H9 (cell line): ENCODE results near the gene OGFOD3. TPM values are rescaled to one million over a fixed set of nuclear protein-coding genes. Genes with fewer than 3 reads are reported as not detected.
A peak's percentile ranks its signal among the peaks of the same experiment; 100 is the strongest.

Experiments used
- DNase-seq: peaks from one replicate; pipeline ENCODE4 v3.0.0-alpha.2; 2017
- H2AFZ ChIP-seq: one replicate; pipeline ENCODE4 v1.6.1; 2013; ENCODE audit warnings: mild to moderate bottlenecking, low read length, control low read depth, moderate library complexity
- H2AK5ac ChIP-seq: 2 replicates; pipeline ENCODE4 v1.6.1; 2013; ENCODE audit warnings: low read length, control low read depth, mixed read lengths; ENCODE audit not compliant: insufficient read length
- H2BK120ac ChIP-seq: one replicate; pipeline ENCODE4 v1.6.1; 2013; ENCODE audit warnings: low read depth, mild to moderate bottlenecking, low read length, control low read depth, inconsistent platforms; ENCODE audit not compliant: poor library complexity, severe bottlenecking
- H2BK12ac ChIP-seq: 2 replicates; pipeline ENCODE4 v1.6.1; 2013; ENCODE audit warnings: low read length, control low read depth, mixed read lengths, low read depth; ENCODE audit not compliant: insufficient read length
- H2BK15ac ChIP-seq: 2 replicates; pipeline ENCODE4 v1.6.1; 2013; ENCODE audit warnings: low read depth, low read length, control low read depth
- H2BK20ac ChIP-seq: one replicate; pipeline ENCODE4 v1.6.1; 2013; ENCODE audit warnings: low read depth, mild to moderate bottlenecking, low read length, control low read depth, inconsistent platforms; ENCODE audit not compliant: poor library complexity, severe bottlenecking
- H2BK5ac ChIP-seq: 2 replicates; pipeline ENCODE4 v1.6.1; 2013; ENCODE audit warnings: low read length, control low read depth, mixed read lengths; ENCODE audit not compliant: insufficient read length
- H3K14ac ChIP-seq: 2 replicates; pipeline ENCODE4 v1.6.1; 2013; ENCODE audit warnings: low read length, control low read depth; ENCODE audit not compliant: insufficient read depth
- H3K18ac ChIP-seq: 2 replicates; pipeline ENCODE4 v1.6.1; 2013; ENCODE audit warnings: low read depth, mild to moderate bottlenecking, mixed read lengths, low read length, control low read depth; ENCODE audit not compliant: insufficient read length
- H3K23ac ChIP-seq: 2 replicates; pipeline ENCODE4 v1.6.1; 2013; ENCODE audit warnings: low read length, control low read depth, mixed read lengths, low read depth; ENCODE audit not compliant: insufficient read length
- H3K23me2 ChIP-seq: 2 replicates; pipeline ENCODE4 v1.6.1; 2013; ENCODE audit warnings: low read depth, mild to moderate bottlenecking, mixed read lengths, low read length, control low read depth; ENCODE audit not compliant: insufficient read length, poor library complexity, severe bottlenecking
- H3K27ac ChIP-seq: 2 replicates; pipeline ENCODE4 v1.5.1; 2013; ENCODE audit warnings: low read length, control low read depth, mixed read lengths, low read depth; ENCODE audit not compliant: insufficient read length
- H3K27me3 ChIP-seq: 2 replicates; pipeline ENCODE4 v1.6.1; 2013; ENCODE audit warnings: low read length, control low read depth, inconsistent platforms; ENCODE audit not compliant: insufficient read depth
- H3K4ac ChIP-seq: 2 replicates; pipeline ENCODE4 v1.6.1; 2013; ENCODE audit warnings: low read depth, mild to moderate bottlenecking, control low read depth, inconsistent platforms, low read length, moderate library complexity
- H3K4me1 ChIP-seq: 2 replicates; pipeline ENCODE4 v1.6.1; 2013; ENCODE audit warnings: low read length, control low read depth, inconsistent platforms; ENCODE audit not compliant: insufficient read depth
- H3K4me2 ChIP-seq: 2 replicates; pipeline ENCODE4 v1.6.1; 2013; ENCODE audit warnings: low read length, control low read depth, mixed read lengths; ENCODE audit not compliant: insufficient read length, insufficient read depth
- H3K56ac ChIP-seq: 2 replicates; pipeline ENCODE4 v1.6.1; 2013; ENCODE audit warnings: low read depth, mild to moderate bottlenecking, mixed read lengths, low read length, control low read depth; ENCODE audit not compliant: insufficient read length
- H3K79me1 ChIP-seq: 2 replicates; pipeline ENCODE4 v1.6.1; 2013; ENCODE audit warnings: low read depth, mild to moderate bottlenecking, moderate library complexity, low read length, control low read depth, inconsistent platforms; ENCODE audit not compliant: insufficient read depth, poor library complexity, severe bottlenecking
- H3K79me2 ChIP-seq: 2 replicates; pipeline ENCODE4 v1.6.1; 2013; ENCODE audit warnings: low read length, control low read depth, inconsistent platforms; ENCODE audit not compliant: insufficient read depth
- H3K9ac ChIP-seq: 2 replicates; pipeline ENCODE4 v1.6.1; 2013; ENCODE audit warnings: low read length, control low read depth, mixed read lengths; ENCODE audit not compliant: insufficient read length; ENCODE audit errors: extremely low read depth
- H3K9me3 ChIP-seq: one replicate; pipeline ENCODE4 v1.6.1; 2013; ENCODE audit warnings: low read depth, low read length, inconsistent platforms; ENCODE audit not compliant: control insufficient read depth
- H3T11ph ChIP-seq: one replicate; pipeline ENCODE4 v1.6.1; 2013; ENCODE audit warnings: mild to moderate bottlenecking, low read length, control low read depth, inconsistent platforms
- H4K20me1 ChIP-seq: one replicate; pipeline ENCODE4 v1.6.1; 2013; ENCODE audit not compliant: control insufficient read depth, insufficient read length, insufficient read depth
- H4K5ac ChIP-seq: 2 replicates; pipeline ENCODE4 v1.6.1; 2013; ENCODE audit warnings: low read depth, mild to moderate bottlenecking, mixed read lengths, low read length, control low read depth; ENCODE audit not compliant: insufficient read length
- H4K8ac ChIP-seq: replicated peaks from 2 replicates; pipeline ENCODE4 v1.6.1; 2013; ENCODE audit warnings: low read length, control low read depth, mixed read lengths, low read depth; ENCODE audit not compliant: insufficient read length
- H4K91ac ChIP-seq: 2 replicates; pipeline ENCODE4 v1.6.1; 2013; ENCODE audit warnings: low read depth, mild to moderate bottlenecking, moderate library complexity, mixed read lengths, low read length, control low read depth; ENCODE audit not compliant: insufficient read length
- H3K27ac Mint-ChIP-seq, 3 experiments: 2 replicates in 2 of 3; 3 replicates in 1 of 3; pipeline ENCODE4 v1.8.0; 2020 to 2021; ENCODE audit warnings: mixed read lengths in 3 of 3, mild to moderate bottlenecking in 1 of 3, moderate library complexity in 1 of 3
- H3K27me3 Mint-ChIP-seq: 2 replicates; pipeline ENCODE4 v1.8.0; 2021; ENCODE audit warnings: low read depth, mild to moderate bottlenecking, moderate library complexity, mixed read lengths
- H3K36me3 Mint-ChIP-seq, 3 experiments: 2 replicates in 2 of 3; 3 replicates in 1 of 3; pipeline ENCODE4 v1.8.0; 2020 to 2021; ENCODE audit warnings: low read depth in 3 of 3, mixed read lengths in 3 of 3; ENCODE audit not compliant: insufficient read depth in 1 of 3
- H3K4me1 Mint-ChIP-seq, 2 experiments: 2 replicates each; pipeline ENCODE4 v1.8.0; 2020; ENCODE audit warnings: mixed read lengths in 2 of 2
- H3K4me3 Mint-ChIP-seq, 2 experiments: 2 replicates in 1 of 2; 3 replicates in 1 of 2; pipeline ENCODE4 v1.8.0; 2020 to 2021; ENCODE audit warnings: mild to moderate bottlenecking in 2 of 2, mixed read lengths in 2 of 2, moderate library complexity in 1 of 2
- H3K9me3 Mint-ChIP-seq, 2 experiments: 2 replicates in 1 of 2; 3 replicates in 1 of 2; pipeline ENCODE4 v1.8.0; 2020; ENCODE audit warnings: mild to moderate bottlenecking in 2 of 2, mixed read lengths in 2 of 2, moderate library complexity in 1 of 2
- CTCF ChIP-seq: fragments of 200-600 bp; sonication (generic); conservative IDR thresholded peaks from 3 replicates; pipeline ENCODE4 v1.8.0; 2021; ENCODE audit warnings: antibody characterized with exemption, mild to moderate bottlenecking
- WGBS: extraction: QIAGEN DNeasy Blood & Tissue Kit; methylation state at CpG from one replicate; pipeline ENCODE4 v1.1.7; 2013; ENCODE audit warnings: missing lambda C conversion rate, low lambda C conversion rate, mixed read lengths; ENCODE audit not compliant: insufficient read length; ENCODE audit errors: extremely low coverage; 5-methylcytosine and 5-hydroxymethylcytosine counted together
- total RNA-seq: library from RNA; stranded (reverse); gene quantifications from 2 replicates; pipeline ENCODE4 v1.2.1, GENCODE V29; 2021

The OGFOD3 gene
- total RNA-seq, 1 experiment from 2014 or later = 27.8 TPM

DNA sequence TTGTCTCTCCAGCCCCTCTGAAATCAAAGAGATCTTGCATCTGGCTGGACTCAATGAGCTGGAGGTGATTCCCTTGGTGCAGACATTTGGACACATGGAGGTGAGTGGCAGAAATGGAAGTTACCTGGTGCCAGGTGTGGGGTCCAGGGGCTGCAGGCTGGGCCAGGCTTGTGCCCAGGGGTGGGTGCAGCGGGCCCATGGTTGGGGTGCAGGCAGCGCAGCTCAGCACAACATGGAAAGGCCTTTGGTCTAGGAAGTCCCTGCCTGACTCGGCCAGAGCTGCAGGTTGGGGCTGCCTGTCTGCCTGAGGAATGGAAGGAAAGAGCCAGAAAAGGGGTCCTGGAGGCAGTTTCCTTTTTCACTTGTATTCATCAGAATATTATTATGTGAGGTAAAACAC is 10.2 kb upstream of the OGFOD3 start:
- no peaks in the 10 kb centered on the region for H3K23me2 ChIP-seq
- no peak overlapping the region for H4K5ac ChIP-seq
- Mint-ChIP-seq H3K27me3 (no peaks in the 10 kb centered on the region; the same call in 1 of the 2 replicates), H3K9me3 (no peaks in the 10 kb centered on the region), H3K4me3 (no peak overlapping the region), H3K27ac (peak overlapping the region in 1 of 3 experiments; percentile 86; a peak in 2 of 7 replicates), H3K36me3 (peaks cover 3 to 14% (median 14%) of the 10 kb centered on the region in 3 experiments), H3K4me1 (no peaks in the 10 kb centered on the region)
- no peak overlapping the region for H2BK5ac ChIP-seq
- H3K79me2 ChIP-seq = no peaks in the 10 kb centered on the region
- no peak overlapping the region for H3K14ac ChIP-seq
- no peaks in the 10 kb centered on the region; the same call in 1 of the 2 replicates for H3K4me1 ChIP-seq
- no peak overlapping the region for H2AFZ ChIP-seq
- no peak for DNase-seq
- H4K8ac ChIP-seq = no peak overlapping the region
- no peak overlapping the region for H2BK120ac ChIP-seq
- no peak overlapping the region for H3K4ac ChIP-seq
- H3K9me3 ChIP-seq = no peaks in the 10 kb centered on the region
- no peaks in the 10 kb centered on the region for H3K27me3 ChIP-seq
- H3K9ac ChIP-seq = no peak overlapping the region
- H4K20me1 ChIP-seq = no peaks in the 10 kb centered on the region
- H2BK12ac ChIP-seq = no peak overlapping the region
- H3K23ac ChIP-seq = no peak overlapping the region
- no peak overlapping the region for H3K18ac ChIP-seq
- no peak overlapping the region for H3K27ac ChIP-seq
- no peak overlapping the region for H4K91ac ChIP-seq
- H3T11ph ChIP-seq = no peak overlapping the region
- H2AK5ac ChIP-seq = no peak overlapping the region
- no peak overlapping the region for H3K56ac ChIP-seq
- H3K4me2 ChIP-seq = no peak overlapping the region
- H2BK20ac ChIP-seq = no peak overlapping the region
- H2BK15ac ChIP-seq = no peak overlapping the region
- WGBS = no CpG with 5 or more reads among the region's 3 CpGs
- TF ChIP-seq CTCF = no peak
- H3K79me1 ChIP-seq = no peaks in the 10 kb centered on the region
